Cortex of kidney (tissue), 1 donor: Measurements from ENCODE around the gene MAP9.
"Not testable (repeated sequence)": the region's sequence is repeated elsewhere in the genome, so short reads cannot be mapped to it uniquely, and the experiment has no call there.

Source experiments
- DNase-seq: peaks from one replicate; lab custom pipeline; 2025; lab: John Stamatoyannopoulos, UW

MAP9 gene

GRCh38 chr4:155342142-155342541, 34.6 kb downstream of the MAP9 start:
- DNase-seq: no peak

GRCh38 chr4:155339999-155340398, 36.8 kb downstream of the MAP9 start:
- no peak for DNase-seq

- DNase-seq: no peak
Observed at GRCh38 chr4:155339588-155339987, 37.2 kb downstream of the MAP9 start.

GRCh38 chr4:155338196-155338595, 38.6 kb downstream of the MAP9 start:
- DNase-seq: no peak

- DNase-seq: no peak
Observed at GRCh38 chr4:155336242-155336641, 40.5 kb downstream of the MAP9 start.

- DNase-seq: no peak
Observed at GRCh38 chr4:155331478-155331877, 45.3 kb downstream of the MAP9 start.

GRCh38 chr4:155322782-155323181, 54.0 kb downstream of the MAP9 start:
- no peak for DNase-seq

GRCh38 chr4:155321006-155321405, 55.8 kb downstream of the MAP9 start:
- no peak for DNase-seq

- no peak for DNase-seq
Observed at GRCh38 chr4:155319516-155319915, 57.2 kb downstream of the MAP9 start.

- DNase-seq: not testable (repeated sequence)
Observed at GRCh38 chr4:155312027-155312426, 64.7 kb downstream of the MAP9 start.

- DNase-seq: no peak
Observed at GRCh38 chr4:155307731-155308277, 69.0 kb downstream of the MAP9 start.

GRCh38 chr4:155305619-155306018, 71.1 kb downstream of the MAP9 start:
- no peak for DNase-seq

- DNase-seq: no peak
Observed at GRCh38 chr4:155304375-155304774, 72.4 kb downstream of the MAP9 start.

GRCh38 chr4:155299103-155299502, 77.7 kb downstream of the MAP9 start:
- no peak for DNase-seq
